Skeletal muscle cell (primary cell): ENCODE measurements around the gene CTNS.
"Not testable (repeated sequence)": the region's sequence is repeated elsewhere in the genome, so short reads cannot be mapped to it uniquely, and the experiment has no call there.

Source experiments
- DNase-seq: peaks from one replicate; pipeline ENCODE4 v3.0.0-alpha.2; 2010; ENCODE audit warnings: low read depth
- H3K4me3 ChIP-seq: 2 replicates; pipeline ENCODE4 v1.5.1; 2011; ENCODE audit warnings: low read depth, mild to moderate bottlenecking, control low read depth, low read length, moderate library complexity

Gene CTNS

DNA sequence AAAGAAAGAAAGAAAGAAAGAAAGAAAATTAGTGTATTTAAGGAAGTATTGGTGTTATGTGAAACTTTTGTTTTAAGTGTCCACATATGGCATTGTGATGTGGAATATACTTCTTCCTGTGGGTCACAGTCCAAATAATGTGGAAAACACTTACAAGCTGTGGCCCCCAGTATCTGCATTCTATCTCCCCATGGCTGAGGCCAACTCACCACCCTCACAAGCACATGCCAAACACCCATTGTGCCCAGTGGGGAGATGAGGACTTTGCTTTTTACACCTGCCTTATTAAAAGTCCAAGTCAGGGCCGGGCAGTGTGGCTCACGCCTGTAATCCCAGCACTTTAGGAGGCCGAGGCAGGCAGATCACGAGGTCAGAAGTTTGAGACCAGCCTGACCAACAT lies 63.4 kb downstream of the CTNS start:
- no peak overlapping the region for H3K4me3 ChIP-seq
- DNase-seq: no peak

DNA sequence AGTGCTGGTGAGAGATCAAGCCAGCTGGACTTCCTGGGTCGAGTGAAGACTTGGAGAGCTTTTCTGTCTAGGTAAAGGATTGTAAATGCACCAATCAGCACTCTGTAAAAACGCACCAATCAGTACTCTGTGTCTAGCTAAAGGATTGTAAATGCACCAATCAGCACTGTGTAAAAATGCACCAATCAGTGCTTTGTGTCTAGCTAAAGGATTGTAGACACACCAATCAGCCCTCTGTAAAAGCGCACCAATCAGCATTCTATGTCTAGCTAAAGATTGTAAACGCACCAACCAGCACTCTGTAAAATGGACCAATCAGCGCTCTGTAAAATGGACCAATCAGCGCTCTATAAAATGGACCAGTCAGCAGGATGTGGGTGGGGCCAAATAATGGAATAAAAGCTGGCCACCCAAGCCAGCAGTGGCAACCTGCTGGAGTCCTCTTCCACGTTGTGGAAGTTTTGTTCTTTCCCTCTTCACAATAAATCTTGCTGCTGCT lies 65.5 kb downstream of the CTNS start:
- DNase-seq: not testable (repeated sequence)

DNA sequence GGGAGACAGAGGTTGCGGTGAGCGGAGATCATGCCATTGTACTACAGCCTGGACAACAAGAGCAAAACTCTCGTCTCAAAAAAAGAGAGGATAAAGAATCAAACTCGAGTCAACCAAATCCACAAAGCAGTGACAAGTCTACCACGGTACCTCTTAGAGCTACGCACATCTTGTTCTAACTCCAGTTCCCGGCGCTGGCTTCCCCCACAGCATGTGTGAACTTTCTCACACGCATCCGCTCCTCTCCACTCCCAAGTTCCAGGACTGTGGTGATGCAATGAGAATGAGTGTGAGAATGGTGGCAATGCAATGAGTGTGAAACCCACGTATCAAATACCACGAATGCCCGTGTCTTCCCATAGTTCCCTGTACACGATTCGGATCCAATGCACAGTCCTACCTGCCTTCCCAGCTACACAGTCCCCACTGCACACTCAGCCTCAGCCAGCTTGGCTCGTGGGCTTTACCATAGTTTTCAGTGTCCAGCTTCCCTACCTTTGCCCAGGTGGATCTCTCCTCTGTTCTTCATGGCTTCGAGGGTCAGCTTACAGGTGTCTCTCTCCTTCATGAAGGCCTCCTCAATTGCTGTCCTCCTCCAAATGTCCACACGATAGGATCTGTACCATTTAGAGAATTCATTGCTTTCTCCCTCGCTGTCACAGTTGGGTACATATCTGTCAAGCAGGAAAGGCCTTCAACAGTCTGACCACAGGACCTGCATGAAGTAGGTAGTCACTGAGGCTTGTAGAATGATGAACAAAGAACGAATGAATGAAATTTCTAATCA lies 68.6 kb downstream of the CTNS start:
- no peak for DNase-seq
- no peak overlapping the region for H3K4me3 ChIP-seq

More for the DNA sequence above, 65.5 kb downstream of the CTNS start:
- H3K4me3 ChIP-seq: not testable (repeated sequence)

- not testable (repeated sequence) for H3K4me3 ChIP-seq, DNase-seq
Observed at GRCh38 chr17:3705718-3705984, 69.1 kb downstream of the CTNS start.

- H3K4me3 ChIP-seq: no peak overlapping the region
- no peak for DNase-seq
Observed at GRCh38 chr17:3708366-3708765, 71.8 kb downstream of the CTNS start.

- no peak overlapping the region for H3K4me3 ChIP-seq
- peak; percentile 24 for DNase-seq
Observed at GRCh38 chr17:3710951-3711383, 74.4 kb downstream of the CTNS start.
